ENCODE data around the gene KRT7.

KRT7 gene

GRCh38 chr12:52210925-52211650 is 22.0 kb upstream of the KRT7 start:
- DNase-seq, result no peak

- no peak for DNase-seq
Measured at GRCh38 chr12:52211716-52212585, 21.1 kb upstream of the KRT7 start.

GRCh38 chr12:52212701-52213563 is 20.1 kb upstream of the KRT7 start:
- DNase-seq, result no peak

GRCh38 chr12:52213564-52214420 is 19.3 kb upstream of the KRT7 start:
- peak; percentile 69 for DNase-seq

GRCh38 chr12:52214421-52214802 is 18.6 kb upstream of the KRT7 start:
- no peak for DNase-seq

- no peak for DNase-seq
Measured at GRCh38 chr12:52215587-52216031, 17.4 kb upstream of the KRT7 start.

- DNase-seq, result no peak
Measured at GRCh38 chr12:52216100-52216499, 16.9 kb upstream of the KRT7 start.

GRCh38 chr12:52216807-52217206 is 16.2 kb upstream of the KRT7 start:
- no peak for DNase-seq

- no peak for DNase-seq
Measured at GRCh38 chr12:52217223-52217622, 15.8 kb upstream of the KRT7 start.

- DNase-seq, result no peak
Measured at GRCh38 chr12:52218001-52218400, 15.0 kb upstream of the KRT7 start.

GRCh38 chr12:52220477-52220876 is 12.6 kb upstream of the KRT7 start:
- DNase-seq, result no peak

- no peak for DNase-seq
Measured at GRCh38 chr12:52221070-52221781, 11.8 kb upstream of the KRT7 start.

- no peak for DNase-seq
Measured at GRCh38 chr12:52221912-52222457, 11.1 kb upstream of the KRT7 start.

GRCh38 chr12:52222692-52223091 is 10.4 kb upstream of the KRT7 start:
- DNase-seq, result no peak

GRCh38 chr12:52223406-52224039 is 9.5 kb upstream of the KRT7 start:
- no peak for DNase-seq

GRCh38 chr12:52224151-52224550 is 8.9 kb upstream of the KRT7 start:
- no peak for DNase-seq

- no peak for DNase-seq
Measured at GRCh38 chr12:52225752-52226151, 7.3 kb upstream of the KRT7 start.

- DNase-seq, result no peak
Measured at GRCh38 chr12:52226446-52226845, 6.6 kb upstream of the KRT7 start.

GRCh38 chr12:52227606-52228166 is 5.4 kb upstream of the KRT7 start:
- DNase-seq, result no peak

GRCh38 chr12:52228366-52228765 is 4.7 kb upstream of the KRT7 start:
- DNase-seq, result no peak
